RPMI7951 (cell line): ENCODE data around the gene MELTF. TPM values are rescaled to one million over a fixed set of nuclear protein-coding genes. Genes with fewer than 3 reads are reported as not detected.

Experiments used
- DNase-seq: peaks from one replicate; pipeline ENCODE4 v3.0.0-alpha.2; 2012; ENCODE audit warnings: low read depth
- total RNA-seq: library from RNA; depleted of rRNA; stranded (reverse); fragments of >200 nt; shearing (Covaris generic); gene quantifications from 2 replicates; pipeline ENCODE4 v1.2.3, GENCODE V29; 2014; rRNA removed

The MELTF gene
- total RNA-seq, 1 experiment from 2014 or later = 0.12 TPM

DNA sequence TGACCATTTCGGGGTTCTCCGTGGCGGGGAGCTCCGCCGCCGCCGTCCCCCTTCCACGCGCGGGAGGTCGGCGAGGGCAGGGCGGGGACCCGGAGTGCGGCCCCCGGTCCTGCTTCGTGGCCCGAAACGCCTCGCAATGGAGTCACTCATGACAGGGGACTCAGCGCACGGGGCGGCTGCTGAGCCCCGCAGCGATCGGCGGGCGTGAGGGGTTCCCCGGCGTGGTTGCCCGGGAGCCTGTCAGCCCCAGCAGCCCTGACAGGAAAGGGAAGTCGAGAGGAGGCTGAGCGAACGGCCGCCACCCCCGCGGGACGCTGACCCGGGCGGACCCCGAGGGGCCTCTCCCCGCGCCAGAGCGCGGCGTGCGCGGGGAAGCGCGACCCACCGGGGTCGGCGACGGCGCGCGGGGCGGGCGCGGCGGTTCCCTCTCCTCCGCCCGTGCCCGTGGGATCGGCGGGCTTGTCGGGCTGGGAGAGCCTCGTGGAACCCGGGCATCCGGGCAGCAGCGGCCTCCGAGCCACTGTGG lies 60.4 kb downstream of the MELTF start:
- DNase-seq = peak; percentile 35

DNA sequence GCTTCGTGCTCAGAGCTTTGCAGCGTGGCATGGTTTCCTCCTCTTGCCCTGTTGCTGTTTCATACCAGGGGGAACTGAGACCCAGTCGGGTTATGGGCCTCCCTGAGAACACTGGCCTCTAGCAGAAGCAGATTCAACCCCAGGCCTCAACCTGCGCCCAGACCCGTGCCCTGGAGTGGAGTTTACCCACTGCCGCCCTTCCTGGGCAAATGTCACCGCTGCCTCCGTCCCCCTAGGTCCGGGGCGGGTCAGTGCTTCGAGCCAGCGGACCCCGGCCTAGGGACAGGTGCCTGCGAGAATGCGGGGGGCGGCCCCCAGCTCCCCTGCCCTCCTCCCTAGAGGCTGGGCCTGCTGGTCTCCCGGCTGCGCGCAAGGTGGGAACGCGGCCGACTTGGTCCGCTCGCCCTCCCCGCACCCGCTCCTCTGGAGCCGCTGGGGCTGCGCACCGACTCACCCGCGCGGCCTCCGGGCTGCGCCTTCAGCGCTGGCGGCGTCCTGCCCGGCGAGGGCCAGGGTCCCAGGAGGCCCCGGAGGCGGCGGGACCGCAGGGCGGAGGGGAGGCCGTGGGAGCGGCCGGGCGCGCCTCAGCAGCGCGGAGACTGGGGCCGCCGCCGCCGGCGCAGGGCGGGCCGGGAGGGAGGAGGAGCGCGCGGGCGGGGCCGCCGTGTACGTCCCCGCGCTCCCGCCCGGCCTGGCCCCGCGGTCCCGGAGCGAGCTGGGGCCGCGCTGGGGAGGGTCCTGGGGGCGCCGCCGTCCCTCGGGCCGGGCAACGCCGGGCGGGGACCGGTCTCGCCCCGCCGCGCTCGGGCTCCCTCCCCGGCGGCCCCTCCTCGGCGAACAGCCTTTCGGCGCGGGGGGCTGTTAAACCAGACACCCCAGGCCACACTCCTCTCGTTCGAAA lies 61.1 kb downstream of the MELTF start, which contains the start of gene PIGZ:
Gene PIGZ (minus strand): TSS at position 601 of the 901 bp plus-strand sequence. CDS start 16,802 bp downstream, outside the sequence.
- DNase-seq = peak; percentile 57

DNA sequence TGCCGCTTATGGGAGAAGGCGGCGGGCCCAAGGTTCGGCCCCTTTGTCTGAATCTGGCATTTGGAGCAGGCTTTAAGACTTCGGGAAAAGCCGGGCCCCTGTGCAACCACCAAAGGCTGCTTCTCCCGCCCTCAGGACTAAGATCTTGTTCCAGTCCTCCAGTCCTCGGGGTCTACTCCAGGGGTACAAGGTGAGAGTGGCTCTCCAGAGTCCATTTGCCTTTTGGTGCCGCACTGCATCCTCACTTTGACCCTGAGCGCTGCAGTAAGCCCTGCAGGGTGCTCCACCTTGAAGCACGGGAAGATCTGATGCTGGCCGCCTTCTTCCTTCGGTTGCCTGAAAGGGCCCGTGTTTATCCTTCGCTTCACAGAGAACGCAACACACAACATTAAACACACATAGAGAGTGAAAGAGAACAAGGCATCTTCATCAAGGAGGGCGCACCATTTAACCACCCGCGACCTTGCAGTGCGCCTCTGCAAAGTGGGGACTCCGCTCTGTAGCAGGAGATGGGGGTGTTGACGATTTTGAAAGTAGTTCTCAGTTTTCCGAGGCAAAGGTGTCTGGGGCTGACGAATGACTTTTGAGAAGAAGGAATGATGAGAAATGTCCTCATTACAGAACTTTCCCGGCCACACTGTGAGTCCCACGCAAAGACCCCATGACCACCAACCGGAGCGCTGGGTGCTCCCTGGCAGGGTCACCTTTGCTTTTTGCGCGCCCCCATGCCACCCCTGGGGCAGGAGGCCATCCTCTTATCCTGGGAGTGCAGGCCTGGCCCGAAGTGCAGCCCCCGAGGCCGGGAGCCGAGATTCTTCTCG lies 62.0 kb downstream of the MELTF start:
- DNase-seq = no peak

DNA sequence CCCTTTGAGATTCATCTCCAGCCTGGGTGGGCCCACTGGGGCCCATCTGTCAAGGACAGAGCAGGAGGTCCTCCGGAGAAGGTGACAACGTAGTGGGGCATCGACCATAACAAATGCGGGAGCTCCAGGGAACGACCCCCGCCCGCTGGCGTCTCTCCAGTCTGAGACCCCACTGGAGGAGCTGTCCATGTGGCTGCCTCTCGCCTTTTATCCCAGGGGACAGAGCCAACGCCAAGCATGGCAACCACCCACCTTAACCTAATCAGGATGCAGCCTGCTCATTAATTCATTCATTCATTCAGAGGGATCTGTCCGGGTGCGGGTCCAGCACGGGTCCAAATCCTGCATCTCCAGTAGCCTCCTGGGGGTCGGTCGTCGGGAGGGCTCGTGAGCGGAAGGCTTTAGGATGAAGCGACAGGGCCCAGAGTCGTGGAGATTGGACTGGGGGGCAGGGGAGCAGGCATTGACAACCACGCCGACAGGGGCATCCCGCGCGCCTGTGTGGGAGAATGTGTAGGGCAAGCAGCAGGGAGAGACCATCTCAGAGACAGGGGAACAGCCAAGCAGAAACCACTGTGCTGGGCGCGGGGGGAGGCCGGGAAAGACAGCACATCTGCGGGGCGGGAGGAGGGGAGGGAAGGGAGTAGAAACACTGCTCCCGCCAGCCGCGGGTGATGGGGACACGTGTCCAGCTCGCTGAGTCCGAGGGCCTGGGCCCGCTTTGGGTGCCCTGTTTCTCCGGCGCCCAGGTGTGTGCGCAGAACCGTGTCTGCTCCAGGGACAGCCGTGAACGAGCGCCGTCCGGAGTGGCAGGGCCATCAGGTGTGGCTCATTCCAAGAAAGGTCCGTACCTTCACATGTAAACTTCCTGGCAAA lies 62.9 kb downstream of the MELTF start:
- DNase-seq = no peak

DNA sequence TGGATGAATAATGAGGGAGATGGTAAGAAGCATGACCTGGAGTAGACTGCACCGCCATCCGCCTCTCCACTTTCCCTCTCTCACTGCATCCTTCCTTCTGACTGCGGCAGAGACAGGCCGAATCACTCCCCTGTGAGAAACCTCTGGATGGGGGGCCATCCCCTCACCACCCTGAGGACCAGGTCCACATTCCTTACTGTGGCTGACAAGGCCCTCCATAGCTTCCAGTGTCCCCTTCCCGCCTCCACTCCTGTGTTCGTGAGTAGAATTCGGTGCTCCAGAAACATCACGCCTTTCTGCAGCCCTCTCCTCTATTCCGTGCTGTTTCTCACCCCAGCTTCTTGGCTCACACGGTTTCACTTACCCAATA lies 63.8 kb downstream of the MELTF start:
- no peak for DNase-seq

DNA sequence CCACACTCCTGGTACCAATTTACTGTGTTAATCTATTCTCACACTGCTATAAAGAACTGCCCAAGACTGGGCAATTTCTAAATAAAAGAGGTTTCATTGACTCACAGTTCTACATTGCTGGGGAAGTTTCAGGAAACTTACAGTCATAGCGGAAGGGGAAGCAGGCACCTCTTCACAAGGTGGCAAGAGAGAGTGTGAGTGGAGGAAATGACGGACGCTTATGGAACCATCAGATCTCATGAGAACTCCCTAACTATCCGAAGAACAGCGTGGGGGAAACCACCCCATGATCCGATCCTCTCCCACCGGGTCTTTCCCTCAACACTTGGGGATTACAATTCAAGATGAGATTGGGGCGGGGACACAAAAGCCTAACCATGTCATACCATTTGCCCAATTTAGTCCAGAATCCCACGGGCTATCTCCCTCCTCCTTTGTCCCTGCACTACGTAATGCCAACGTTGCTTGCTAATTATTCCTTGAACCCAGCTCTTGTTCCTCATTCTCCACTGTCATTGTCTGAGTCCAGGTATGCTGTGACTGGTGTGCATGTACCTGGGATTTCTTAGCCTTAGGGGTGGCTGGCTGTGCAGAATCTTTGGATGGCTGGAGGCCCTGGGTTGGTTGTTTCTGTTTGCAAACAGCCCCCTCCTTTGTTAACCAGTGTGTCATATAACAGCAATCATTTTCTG lies 64.4 kb downstream of the MELTF start:
- no peak for DNase-seq

DNA sequence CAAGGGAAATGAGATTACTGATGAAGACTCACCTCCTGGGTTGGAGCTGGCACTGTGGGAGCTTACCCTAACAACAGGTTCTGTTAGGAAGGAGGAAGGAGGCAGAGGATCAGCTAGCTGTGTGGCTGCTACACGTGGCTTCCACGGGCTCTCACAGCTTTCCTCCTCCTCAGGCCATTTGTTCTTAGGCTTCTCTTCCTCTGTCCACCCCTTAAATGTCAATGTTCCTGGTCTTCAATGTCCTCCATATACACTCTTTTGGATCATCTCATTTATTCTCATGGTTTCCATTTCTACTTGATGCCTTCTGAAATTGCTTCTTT lies 66.0 kb downstream of the MELTF start:
- DNase-seq = no peak

DNA sequence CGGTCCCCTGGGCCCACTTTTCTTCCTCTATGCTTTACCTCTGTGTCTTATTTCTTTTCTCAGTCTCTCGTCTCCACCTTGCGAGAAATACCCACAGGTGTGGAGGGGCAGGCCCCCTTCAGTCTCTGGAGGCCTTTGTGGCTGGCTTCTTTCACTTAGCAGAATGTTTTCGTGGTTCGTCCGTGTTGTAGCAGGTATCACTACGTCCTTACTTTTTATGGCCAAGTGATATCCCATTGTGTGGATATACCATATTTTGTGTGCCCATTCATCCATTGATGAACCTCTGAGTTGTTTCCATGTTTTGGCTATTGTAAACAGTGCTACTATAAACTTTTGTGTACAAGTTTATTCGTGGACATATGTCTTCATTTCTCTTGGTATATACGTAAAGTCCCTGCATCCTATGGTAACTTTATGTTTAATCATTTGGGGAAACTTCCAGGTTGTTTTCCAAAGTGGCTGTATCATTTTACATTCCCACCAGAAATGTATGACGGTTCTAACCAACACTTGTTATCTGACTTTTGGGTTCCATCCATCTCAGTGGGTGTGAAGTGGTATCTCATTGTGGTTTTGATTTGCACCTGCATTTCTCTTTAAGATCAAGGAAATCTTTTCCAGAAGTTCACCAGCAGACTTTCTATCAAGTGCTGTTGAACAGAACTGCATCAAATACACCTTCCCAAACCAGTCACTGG lies 66.5 kb downstream of the MELTF start:
- no peak for DNase-seq

DNA sequence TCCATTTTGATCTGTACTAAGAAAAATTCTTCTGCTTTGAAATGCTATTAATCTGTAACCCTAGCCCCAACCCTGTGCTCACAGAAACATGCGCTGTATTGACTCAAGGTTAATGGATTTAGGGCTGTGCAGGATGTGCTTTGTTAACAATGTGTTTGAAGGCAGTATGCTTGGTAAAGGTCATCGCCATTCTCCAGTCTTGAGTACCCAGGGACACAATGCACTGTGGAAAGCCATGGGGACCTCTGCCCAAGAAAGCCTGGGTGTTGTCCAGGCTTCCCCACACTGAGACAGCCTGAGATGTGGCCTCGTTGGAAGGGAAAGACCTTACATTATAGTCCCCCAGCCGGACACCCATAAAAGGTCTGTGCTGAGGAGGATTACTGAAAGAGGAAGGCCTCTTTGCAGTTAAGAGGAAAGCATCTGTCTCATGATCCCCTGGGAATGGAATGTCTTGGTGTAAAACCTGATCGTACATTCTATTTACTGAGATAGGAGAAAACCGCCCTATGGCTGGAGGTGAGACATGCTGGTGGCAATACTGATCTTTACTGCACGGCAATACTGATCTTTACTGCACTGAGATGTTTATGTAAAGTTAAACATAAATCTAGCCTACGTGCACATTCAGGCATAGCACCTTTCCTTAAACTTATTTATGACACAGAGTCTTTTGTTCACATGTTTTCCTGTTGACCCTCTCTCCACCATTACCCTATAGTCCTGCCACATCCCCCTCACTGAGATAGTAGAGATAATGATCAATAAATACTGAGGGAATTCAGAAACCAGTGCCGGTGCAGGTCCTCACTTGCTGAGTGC lies 67.3 kb downstream of the MELTF start:
- DNase-seq = no peak

DNA sequence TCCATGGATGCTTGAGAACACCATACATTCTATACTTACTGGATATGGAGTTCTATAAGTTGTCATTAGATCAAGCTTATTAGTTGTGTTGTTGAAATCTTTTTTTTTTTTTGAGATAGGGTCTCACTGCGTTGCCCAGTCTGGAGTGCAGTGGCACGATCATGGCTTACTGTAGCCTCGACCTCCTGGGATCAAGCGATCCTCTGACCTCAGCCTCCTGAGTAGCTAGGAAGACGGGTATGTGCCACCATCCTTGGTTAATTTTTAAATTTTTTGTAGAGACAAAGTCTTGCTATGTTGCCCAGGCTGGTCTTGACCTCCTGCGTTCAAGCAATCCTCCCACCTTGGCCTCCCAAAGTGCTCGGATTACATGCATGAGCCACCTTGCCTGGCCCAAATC lies 74.8 kb downstream of the MELTF start:
- no peak for DNase-seq

Other genes starting within 250 kb of the MELTF start
- 34.8 and 48.2 TPM in 2 replicates for gene SENP5, start 161.9 kb downstream of the MELTF start, total RNA-seq
- gene NCBP2, start 87.3 kb downstream of the MELTF start, total RNA-seq = 73.3 and 80.0 TPM in 2 replicates
- 2.8 and 4.5 TPM in 2 replicates for gene PIGZ, start 61.0 kb downstream of the MELTF start, total RNA-seq